GM21526 (cell line): Measurements from ENCODE around the gene BBS9.

Source experiments
- ATAC-seq: cut with Tn5 transposase; IDR thresholded peaks from one replicate; pipeline ENCODE4 v1.9.1; 2021; ENCODE audit warnings: moderate library complexity; ENCODE audit not compliant: unreplicated experiment, low FRiP score

Gene BBS9

GRCh38 chr7:33350577-33350976 lies 221.2 kb downstream of the BBS9 start:
- no peak for ATAC-seq

DNA sequence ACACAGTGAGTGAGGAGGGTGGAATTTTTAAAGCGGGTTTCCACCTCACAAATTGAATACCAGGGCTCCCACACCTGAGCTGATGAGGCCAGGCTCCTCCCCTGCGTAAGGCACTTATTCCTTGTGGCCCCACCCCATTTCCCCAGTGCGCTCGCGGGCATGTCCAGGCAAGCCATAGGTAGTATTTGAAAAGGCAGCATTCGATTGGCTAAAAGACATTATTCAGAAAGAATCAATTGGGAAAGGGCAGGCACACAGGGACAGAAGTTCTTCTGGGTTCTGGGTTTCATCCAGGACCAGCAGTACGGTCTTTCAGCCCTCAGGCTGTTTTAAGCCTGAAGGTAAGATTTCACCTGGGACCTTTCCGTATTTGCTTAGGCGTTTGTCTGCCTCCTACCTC lies 222.3 kb downstream of the BBS9 start:
- ATAC-seq = no peak

- no peak for ATAC-seq
These were observed 224.8 kb downstream of the BBS9 start for GRCh38 chr7:33354201-33354600.

DNA sequence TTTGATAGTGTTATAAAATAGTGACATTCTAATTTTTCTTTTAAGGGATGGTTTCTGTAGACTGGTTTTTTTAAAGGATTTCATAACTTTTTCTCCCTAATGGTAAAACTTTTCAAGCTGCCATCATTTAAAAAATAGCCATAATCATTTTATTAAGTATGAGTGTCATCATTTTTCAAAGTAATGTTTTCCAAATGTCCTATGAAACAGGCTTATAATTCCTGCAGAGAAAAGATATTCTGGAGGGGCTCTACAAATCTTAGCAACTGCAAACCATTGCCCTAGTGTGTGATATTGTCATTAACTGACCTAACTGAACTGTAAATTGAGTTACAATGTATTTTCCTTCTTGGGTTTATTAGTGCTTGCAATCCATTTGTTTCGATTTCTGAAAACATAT lies 226.0 kb downstream of the BBS9 start:
- no peak for ATAC-seq

DNA sequence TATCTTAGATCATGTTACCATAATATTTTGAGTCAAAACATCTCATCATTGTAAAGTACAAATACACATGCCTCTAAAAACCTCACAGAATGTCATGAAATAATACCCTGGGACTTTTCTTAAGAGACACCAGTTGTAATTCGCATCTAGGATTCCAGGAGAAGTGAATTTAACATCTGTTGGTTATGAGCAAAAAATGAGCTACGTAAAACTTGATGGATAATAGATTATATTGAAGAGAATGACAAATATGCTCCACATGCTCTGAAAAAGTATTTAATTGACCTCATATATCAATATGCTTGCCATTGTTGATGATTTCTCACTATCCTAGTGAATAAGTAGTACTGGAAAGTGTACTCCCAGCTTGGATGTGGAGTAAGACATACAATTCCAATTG lies 227.0 kb downstream of the BBS9 start:
- ATAC-seq = no peak

DNA sequence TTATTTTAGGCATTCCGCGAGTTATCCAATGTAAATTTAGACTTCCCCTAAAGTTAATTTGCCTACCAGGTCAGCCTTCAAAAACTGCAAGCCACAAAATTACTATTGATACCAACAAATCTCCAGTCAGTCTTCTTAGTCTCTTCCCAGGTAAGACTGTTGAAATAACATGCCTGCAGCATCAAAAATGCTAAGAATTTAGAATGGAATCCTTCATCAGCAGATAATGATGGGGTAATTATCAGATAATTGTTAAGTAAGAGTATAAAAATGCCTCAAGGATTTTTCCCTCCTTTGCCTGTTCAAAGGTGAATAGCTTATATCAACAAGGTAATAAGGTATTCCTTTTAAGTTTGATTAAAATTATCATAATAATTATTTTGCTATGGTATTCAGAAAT lies 228.5 kb downstream of the BBS9 start:
- no peak for ATAC-seq

DNA sequence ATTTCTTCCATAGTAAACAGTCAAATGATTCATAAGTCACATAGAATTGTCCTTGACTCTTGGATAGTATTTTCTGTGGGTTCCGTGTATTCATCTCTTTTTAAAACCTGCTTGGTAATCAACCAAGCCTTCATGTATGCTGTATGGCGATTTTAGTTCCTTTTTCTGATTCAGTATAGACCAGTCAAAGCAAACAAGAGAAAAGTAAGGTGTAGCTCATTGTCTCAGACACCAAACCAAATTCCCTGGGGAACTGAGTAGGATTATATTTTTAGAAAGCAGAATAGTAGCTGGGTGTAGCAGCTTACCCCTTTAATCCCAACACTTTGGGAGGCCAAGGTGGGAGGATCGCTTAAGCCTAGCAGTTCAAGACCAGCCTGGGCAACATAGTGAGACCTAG lies 240.5 kb downstream of the BBS9 start:
- no peak for ATAC-seq

DNA sequence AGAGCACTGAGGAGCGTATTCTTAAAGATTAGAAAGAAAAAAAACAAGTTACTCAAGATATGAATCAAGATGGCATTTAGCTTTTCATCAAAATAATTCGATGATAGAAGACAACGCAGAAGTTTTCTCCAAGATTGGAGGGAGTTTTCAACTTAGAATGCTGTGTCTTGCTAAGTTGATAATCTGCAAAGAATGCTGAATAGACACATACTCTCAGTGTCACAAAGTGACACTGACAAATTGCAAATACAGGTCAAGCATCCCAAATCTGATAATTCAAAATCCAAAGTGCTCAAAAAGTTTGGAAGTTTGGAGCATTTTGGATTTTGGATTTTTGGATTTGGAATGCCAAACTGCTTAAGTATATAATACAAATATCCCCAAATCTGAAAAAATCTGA lies 243.8 kb downstream of the BBS9 start:
- no peak for ATAC-seq

DNA sequence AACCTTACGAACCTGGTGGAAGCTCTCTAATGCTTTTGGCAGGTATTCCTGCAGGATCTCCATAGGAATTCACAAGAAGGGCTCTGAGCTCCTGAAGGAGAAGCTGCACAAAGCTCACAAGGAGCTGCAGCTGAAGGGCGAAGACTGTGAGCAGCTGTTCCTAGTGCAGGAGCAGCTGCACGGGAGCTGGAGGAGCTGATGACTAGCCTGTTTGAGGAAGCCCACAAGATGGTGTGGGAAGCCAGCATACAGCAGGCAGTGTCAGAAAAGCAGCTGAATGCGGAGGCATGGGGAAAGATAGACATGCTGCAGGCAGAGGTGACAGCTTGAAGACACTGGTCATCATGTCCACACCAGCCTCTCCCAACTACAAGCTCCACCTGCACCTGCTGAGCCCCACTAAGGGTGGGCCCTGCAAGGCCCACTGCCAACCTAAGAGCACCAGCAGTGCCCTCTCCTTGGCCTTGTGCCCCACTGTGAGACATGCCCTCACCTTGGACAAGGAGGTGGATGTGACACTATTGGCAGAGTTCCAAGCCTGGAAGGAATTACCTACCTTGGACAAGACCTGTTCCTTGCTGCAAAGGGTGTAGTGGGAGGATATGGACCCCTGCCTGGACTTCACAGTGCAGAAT lies 250.6 kb downstream of the BBS9 start:
- no peak for ATAC-seq

DNA sequence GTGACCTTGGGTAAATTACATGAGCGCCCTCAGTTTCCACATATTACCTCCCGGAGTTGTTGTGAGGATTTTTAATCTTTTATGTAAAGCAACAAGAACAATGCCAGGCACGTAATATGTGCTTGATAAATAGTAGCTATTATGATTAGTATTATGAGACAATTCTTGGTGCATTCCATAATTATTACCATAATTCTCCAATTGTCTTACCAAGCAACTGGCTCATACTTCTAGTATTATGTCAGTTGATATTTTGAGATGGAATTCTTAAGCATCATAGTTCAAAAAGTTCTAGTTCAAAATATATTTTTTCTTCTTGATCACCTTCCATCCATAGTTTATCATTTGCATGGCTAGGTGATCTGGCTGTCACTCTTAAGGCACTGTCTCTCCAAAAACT lies 259.0 kb downstream of the BBS9 start:
- ATAC-seq = no peak

- no peak for ATAC-seq
These were observed 262.8 kb downstream of the BBS9 start for GRCh38 chr7:33392148-33392547.

GRCh38 chr7:33393770-33394169 lies 264.4 kb downstream of the BBS9 start:
- ATAC-seq = no peak

DNA sequence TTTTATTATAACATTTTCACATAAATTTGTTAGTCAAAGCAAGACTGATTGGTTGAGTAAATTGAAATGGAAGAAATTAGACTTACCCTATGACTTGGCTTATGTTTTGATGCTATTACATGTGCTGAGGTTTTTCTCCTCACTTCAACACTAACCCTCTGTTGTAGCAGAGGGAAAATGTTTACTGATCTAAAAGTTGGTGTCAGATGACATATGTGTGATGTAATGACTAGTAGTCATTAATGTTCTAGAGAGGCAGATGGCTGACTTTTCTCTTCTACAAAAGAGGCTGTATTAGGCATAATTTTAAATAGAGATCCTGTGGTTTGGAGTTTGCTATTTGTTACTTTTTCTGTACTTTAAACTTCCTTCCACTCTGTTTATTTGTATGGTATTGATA lies 266.0 kb downstream of the BBS9 start:
- no peak for ATAC-seq

DNA sequence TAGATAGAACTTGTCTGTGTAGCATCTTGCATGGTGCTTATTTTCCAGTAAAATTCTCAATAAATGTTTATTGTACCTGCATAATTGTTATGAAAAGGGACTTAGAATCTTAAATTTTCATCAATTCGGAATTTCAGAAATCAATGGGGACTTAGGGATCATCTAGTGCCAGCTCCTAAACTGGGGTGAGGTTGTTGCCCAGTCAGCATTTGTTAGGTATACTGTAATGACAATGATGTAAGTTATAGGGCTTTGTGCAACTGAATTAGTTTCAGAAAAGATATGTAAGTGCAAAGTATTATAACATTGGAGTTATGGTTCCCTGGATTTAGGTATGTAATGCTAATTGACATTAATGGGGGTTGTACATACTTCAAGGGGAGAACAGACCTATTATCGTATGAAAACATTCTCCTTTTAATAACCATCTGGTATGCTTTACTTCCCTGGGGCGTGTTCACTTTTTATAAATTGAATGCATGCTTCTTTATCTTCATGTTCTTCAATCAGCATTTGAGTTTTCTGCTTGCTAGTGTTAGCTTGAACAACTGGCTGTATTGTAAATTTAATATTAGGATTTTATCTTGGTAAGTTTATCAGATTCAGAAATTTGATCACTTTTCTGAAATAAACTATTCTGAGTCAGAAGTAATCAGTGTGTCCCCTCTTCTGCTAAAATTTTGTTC lies 270.3 kb downstream of the BBS9 start:
- no peak for ATAC-seq

DNA sequence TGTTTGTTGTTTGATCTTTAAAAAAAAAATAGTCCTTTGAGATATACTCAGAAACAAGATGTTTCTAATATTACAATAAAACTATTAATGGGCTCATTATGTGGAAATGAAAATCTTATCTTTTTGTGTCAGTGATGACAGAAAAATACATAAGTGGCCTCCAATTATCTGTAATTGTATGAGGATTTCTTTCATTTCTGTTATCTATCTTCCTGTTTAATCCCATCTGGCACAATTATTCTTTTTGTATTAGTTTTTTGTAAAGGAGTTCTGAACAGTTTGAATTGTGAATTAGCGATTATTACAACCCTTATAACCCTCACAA lies 270.8 kb downstream of the BBS9 start:
- no peak for ATAC-seq

DNA sequence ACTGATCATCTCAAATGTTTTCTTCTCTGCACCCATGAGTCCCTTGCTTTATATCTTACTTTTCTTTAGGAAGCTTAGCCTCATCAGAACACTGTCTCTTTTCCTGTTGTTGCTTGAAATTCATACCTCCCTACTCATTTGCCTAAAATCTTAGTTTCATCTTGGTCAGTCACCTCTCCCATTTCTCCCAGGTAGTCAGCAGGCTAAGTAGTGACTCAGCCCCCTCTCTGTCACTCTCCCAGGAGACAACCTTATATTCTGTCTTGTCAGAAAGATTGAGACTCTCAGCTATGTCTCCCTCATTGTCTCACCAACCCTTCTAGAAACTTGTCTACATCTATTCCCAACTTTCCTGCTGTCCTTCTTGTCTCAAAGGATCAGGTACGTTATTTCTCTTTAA lies 280.9 kb downstream of the BBS9 start:
- no peak for ATAC-seq

DNA sequence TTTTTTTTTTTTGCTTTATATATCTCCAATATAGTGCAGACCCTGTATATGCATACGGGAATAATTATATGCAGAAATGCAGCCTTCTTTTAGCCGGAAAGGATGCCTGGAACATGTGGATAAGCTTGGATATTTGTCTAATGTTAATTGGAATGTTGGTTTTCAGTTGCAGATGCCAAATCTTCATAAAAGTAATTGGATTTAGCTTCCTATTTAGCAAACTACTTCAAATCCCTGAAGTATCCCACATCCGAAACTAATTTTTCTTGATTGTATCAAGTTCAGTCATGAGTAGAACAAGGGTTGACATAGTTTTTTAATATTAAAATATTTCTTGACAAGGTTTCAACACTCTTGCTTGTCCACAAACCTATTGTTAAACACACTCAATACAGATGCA lies 281.7 kb downstream of the BBS9 start:
- ATAC-seq = no peak

DNA sequence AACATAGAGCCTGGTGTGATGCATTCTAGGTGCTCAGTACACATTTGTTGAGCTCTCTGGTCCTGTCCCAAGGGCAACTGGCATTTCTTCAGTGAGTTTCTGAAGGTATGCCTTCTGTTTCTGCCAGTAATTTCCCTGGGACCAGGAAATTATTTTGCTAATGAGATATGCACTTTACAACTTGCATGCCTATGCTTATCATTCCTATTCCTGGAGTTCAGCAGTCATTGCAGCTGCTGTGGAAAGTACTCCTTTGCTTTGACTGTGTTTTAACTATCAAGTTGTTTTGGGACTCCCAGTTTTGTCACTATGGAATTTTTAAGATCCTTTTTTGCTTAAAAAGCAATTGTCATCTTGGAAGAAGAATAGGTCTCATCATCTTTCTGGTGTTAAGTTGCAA lies 283.0 kb downstream of the BBS9 start:
- no peak for ATAC-seq

- no peak for ATAC-seq
These were observed 288.9 kb downstream of the BBS9 start for GRCh38 chr7:33418251-33418701.

DNA sequence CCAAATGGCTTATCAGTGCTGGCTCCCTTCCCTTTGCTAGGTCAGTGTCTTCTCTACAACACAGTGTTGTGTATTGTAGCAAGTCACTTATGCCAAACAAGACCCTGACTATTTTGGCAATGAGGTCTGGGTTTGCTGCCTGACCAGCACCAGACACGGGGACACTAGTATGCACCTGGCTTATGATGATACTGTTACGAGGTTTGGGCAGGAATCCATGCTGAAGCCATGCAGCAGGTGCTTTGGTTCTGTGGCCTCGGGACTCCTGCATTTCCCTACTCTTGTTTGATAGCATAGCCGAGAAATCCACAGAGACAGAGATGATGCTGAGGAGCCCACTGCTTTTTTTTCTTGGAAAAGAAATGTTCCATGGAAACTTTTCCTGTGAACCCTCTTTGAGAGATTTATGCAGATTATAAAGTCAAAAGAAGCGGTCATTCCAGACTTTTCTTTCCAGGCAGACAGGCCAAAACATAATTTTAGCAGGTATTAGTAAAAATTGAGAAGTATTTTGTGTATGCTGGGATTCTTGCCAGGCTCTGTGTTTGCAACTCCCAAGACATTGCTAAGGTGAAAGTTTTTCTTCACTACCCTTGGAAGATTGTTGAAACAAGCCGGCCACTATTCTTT lies 291.1 kb downstream of the BBS9 start:
- ATAC-seq = no peak

- ATAC-seq = no peak
These were observed 292.1 kb downstream of the BBS9 start for GRCh38 chr7:33421429-33421828.

- no peak for ATAC-seq
These were observed 292.8 kb downstream of the BBS9 start for GRCh38 chr7:33422141-33422540.
